Measurements from ENCODE around the gene TPRG1. TPM values are rescaled to one million over a fixed set of nuclear protein-coding genes. Genes with fewer than 3 reads are reported as not detected.

TPRG1 gene
- total and polyA plus RNA-seq, 2 donors (not counting 3 experiments of a cell fraction or from before 2014, with no cell fraction given): 0.30 TPM; not detected in 1

DNA sequence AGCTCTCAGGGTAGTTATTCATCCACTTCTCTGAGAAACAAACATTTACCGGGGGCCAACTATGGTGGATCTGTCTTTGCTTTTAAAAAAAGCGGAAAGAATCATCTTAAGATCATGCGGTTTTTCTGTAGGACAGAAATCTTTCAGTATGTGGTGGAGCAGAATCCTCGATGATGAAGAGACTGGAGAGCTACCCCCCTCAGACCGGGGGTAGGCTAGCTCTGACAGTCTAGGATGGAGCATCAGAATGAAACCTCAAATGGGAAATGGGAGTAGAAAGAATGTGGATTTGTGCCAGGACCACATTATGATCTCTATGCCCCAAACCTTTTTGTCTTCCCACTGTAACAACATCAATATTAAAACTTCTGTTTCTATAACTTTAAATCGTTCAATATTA is 30.3 kb downstream of the TPRG1 start:
- POLR2A ChIA-PET: no interaction called here
- intact Hi-C loops (cut with micrococcal nuclease) (no loop called here), dilution Hi-C loops (cut with MboI; ENCODE audit: extremely low pct_ligation_motif_present, low sequenced_read_pairs) (no loop called here)
- H3K4me1 ChIP-seq (ENCODE audit: control insufficient read depth, extremely low read depth, insufficient read depth, low read length): no peaks in the 10 kb centered on the region
- H3K4me3 ChIP-seq (replicated peaks in 1 of 3; ENCODE audit: insufficient read depth in 1 of 3, low read depth in 1 of 3, low read length in 3 of 3): no peak overlapping the region
- no peak overlapping the region for H3K4me2 ChIP-seq (ENCODE audit: insufficient read depth, low read length)
- no peak for DNase-seq (ENCODE audit: low read depth, low spot score)
- H3K27ac ChIP-seq (ENCODE audit: insufficient read depth, low read depth, low read length): no peak overlapping the region
- H2AFZ ChIP-seq (ENCODE audit: low read depth, low read length): no peak overlapping the region
- no peaks in the 10 kb centered on the region for H3K9me1 ChIP-seq (replicated peaks; ENCODE audit: control insufficient read depth, extremely low read depth, insufficient read depth, low read length)
- CTCF ChIA-PET: no interaction called here
- no peaks in the 10 kb centered on the region for H3K79me2 ChIP-seq (ENCODE audit: control insufficient read depth, insufficient read depth, low read length)
- no peak overlapping the region for H3K9ac ChIP-seq (replicated peaks; ENCODE audit: extremely low read depth, insufficient read depth, low read length)
- H3K36me3 ChIP-seq (ENCODE audit: control insufficient read depth in 2 of 2, extremely low read depth in 1 of 2, insufficient read depth in 2 of 2, low read length in 2 of 2): no peaks in the 10 kb centered on the region
- TF ChIP-seq POLR2A (IDR thresholded peaks at IDR 0.05; ENCODE audit: low read depth, low read length) (no peak), POLR2AphosphoS5 (IDR thresholded peaks at IDR 0.05; ENCODE audit: insufficient read depth, low read depth, low read length) (no peak), FOS (IDR thresholded peaks at IDR 0.05; ENCODE audit: borderline replicate concordance, insufficient read depth, low read length) (no peak), EZH2 (IDR thresholded peaks at IDR 0.05; ENCODE audit: borderline replicate concordance, low read depth, low read length, severe bottlenecking) (no peak), MYC (IDR thresholded peaks at IDR 0.05; ENCODE audit: low read depth, low read length) (no peak), JUN (IDR thresholded peaks at IDR 0.05; ENCODE audit: borderline replicate concordance, insufficient read depth, insufficient read length, low read depth) (no peak), GATA2 (IDR thresholded peaks at IDR 0.05; ENCODE audit: insufficient read depth, insufficient read length, low read depth, low read length) (no peak)
- no peaks in the 10 kb centered on the region for H4K20me1 ChIP-seq (replicated peaks; ENCODE audit: control insufficient read depth, extremely low read depth, insufficient read depth, low read length)
- no peaks in the 10 kb centered on the region for H3K27me3 ChIP-seq (ENCODE audit: control insufficient read depth in 2 of 2, insufficient read depth in 2 of 2, low read length in 2 of 2)
- no peaks in the 10 kb centered on the region for H3K9me3 ChIP-seq (replicated peaks; ENCODE audit: control insufficient read depth, insufficient read depth, low read length)
- FAIRE-seq: no peak
- no TSS peak for BruUV-seq (replicated peaks)

DNA sequence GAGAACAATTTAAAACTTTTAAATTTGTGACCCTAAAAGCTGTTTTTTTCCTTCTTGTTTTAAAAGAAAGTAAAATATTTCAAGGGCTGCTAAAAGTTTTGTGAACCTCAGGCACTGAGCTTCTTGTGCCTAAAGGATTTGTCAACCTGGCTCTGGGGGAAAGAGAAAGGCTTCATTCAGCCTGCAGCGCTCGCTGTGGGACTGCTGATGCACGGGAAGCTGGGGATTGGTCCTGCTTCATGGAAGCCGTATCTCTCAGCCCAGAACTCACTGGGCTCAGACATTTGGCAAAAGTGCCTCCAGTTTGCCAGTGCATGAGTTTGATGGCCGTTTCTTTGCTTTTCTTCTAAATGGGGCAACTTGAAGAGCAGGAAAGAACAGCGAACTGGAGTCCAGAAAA is 30.8 kb downstream of the TPRG1 start:
- Histone ChIP-seq H3K4me3 (replicated peaks in 1 of 3; ENCODE audit: insufficient read depth in 1 of 3, low read depth in 1 of 3, low read length in 3 of 3) (no peak overlapping the region), H3K9me1 (replicated peaks; ENCODE audit: control insufficient read depth, extremely low read depth, insufficient read depth, low read length) (no peaks in the 10 kb centered on the region), H2AFZ (ENCODE audit: low read depth, low read length) (no peak overlapping the region), H3K79me2 (ENCODE audit: control insufficient read depth, insufficient read depth, low read length) (no peaks in the 10 kb centered on the region), H3K9me3 (replicated peaks; ENCODE audit: control insufficient read depth, insufficient read depth, low read length) (no peaks in the 10 kb centered on the region), H3K36me3 (ENCODE audit: control insufficient read depth in 2 of 2, extremely low read depth in 1 of 2, insufficient read depth in 2 of 2, low read length in 2 of 2) (no peaks in the 10 kb centered on the region), H4K20me1 (replicated peaks; ENCODE audit: control insufficient read depth, extremely low read depth, insufficient read depth, low read length) (no peaks in the 10 kb centered on the region), H3K4me2 (ENCODE audit: insufficient read depth, low read length) (no peak overlapping the region), H3K9ac (replicated peaks; ENCODE audit: extremely low read depth, insufficient read depth, low read length) (no peak overlapping the region), H3K4me1 (ENCODE audit: control insufficient read depth, extremely low read depth, insufficient read depth, low read length) (no peaks in the 10 kb centered on the region), H3K27me3 (ENCODE audit: control insufficient read depth in 2 of 2, insufficient read depth in 2 of 2, low read length in 2 of 2) (no peaks in the 10 kb centered on the region), H3K27ac (ENCODE audit: insufficient read depth, low read depth, low read length) (no peak overlapping the region)
- intact Hi-C loops (cut with micrococcal nuclease): no loop called here
- no TSS peak for BruUV-seq (replicated peaks)
- dilution Hi-C loops (cut with MboI; ENCODE audit: extremely low pct_ligation_motif_present, low sequenced_read_pairs): no loop called here
- POLR2A ChIA-PET: no interaction called here
- FAIRE-seq: no peak
- CTCF ChIA-PET: interaction anchor here (0.6 kb wide), 1 partner anchor 746 kb away, joined by 3 read pairs; no protein-coding TSS in a partner anchor
- TF ChIP-seq, protein P1, sequence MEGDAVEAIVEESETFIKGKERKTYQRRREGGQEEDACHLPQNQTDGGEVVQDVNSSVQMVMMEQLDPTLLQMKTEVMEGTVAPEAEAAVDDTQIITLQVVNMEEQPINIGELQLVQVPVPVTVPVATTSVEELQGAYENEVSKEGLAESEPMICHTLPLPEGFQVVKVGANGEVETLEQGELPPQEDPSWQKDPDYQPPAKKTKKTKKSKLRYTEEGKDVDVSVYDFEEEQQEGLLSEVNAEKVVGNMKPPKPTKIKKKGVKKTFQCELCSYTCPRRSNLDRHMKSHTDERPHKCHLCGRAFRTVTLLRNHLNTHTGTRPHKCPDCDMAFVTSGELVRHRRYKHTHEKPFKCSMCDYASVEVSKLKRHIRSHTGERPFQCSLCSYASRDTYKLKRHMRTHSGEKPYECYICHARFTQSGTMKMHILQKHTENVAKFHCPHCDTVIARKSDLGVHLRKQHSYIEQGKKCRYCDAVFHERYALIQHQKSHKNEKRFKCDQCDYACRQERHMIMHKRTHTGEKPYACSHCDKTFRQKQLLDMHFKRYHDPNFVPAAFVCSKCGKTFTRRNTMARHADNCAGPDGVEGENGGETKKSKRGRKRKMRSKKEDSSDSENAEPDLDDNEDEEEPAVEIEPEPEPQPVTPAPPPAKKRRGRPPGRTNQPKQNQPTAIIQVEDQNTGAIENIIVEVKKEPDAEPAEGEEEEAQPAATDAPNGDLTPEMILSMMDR (IDR thresholded peaks at IDR 0.05; ENCODE audit: extremely low read depth in 1 of 2, insufficient read depth in 1 of 2, low read depth in 1 of 2, low read length in 2 of 2): no peak
- TF ChIP-seq POLR2AphosphoS5 (IDR thresholded peaks at IDR 0.05; ENCODE audit: insufficient read depth, low read depth, low read length): no peak
- TF ChIP-seq JUN (IDR thresholded peaks at IDR 0.05; ENCODE audit: borderline replicate concordance, insufficient read depth, insufficient read length, low read depth): no peak
- no peak for TF ChIP-seq MYC (IDR thresholded peaks at IDR 0.05; ENCODE audit: low read depth, low read length)
- no peak for TF ChIP-seq EZH2 (IDR thresholded peaks at IDR 0.05; ENCODE audit: borderline replicate concordance, low read depth, low read length, severe bottlenecking)
- no peak for TF ChIP-seq POLR2A (IDR thresholded peaks at IDR 0.05; ENCODE audit: low read depth, low read length)
- TF ChIP-seq FOS (IDR thresholded peaks at IDR 0.05; ENCODE audit: borderline replicate concordance, insufficient read depth, low read length): no peak
- TF ChIP-seq, protein P2, sequence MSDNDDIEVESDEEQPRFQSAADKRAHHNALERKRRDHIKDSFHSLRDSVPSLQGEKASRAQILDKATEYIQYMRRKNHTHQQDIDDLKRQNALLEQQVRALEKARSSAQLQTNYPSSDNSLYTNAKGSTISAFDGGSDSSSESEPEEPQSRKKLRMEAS (IDR thresholded peaks at IDR 0.05; ENCODE audit: insufficient read depth, insufficient read length): no peak
- TF ChIP-seq GATA2 (IDR thresholded peaks at IDR 0.05; ENCODE audit: insufficient read depth, insufficient read length, low read depth, low read length): no peak
- no peak for DNase-seq (ENCODE audit: low read depth, low spot score)

All from endothelial cell of umbilical vein (primary cell).